GM12878 (cell line): Measurements from ENCODE around the gene AMTN.
"Not testable (repeated sequence)": the region's sequence is repeated elsewhere in the genome, so short reads cannot be mapped to it uniquely, and the experiment has no call there.

Experiments used
- CEBPZ ChIP-seq: fragments of 150-350 bp; IDR thresholded peaks from 2 replicates; pipeline ENCODE4 v1.6.1; 2016; ENCODE audit warnings: low read depth, low read length
- CTCF ChIP-seq, 3 experiments: IDR thresholded peaks in 2 of 3; conservative IDR thresholded peaks in 1 of 3; 2 replicates each; pipeline ENCODE4 v1.5.1; 2011; ENCODE audit warnings: low read depth in 3 of 3, low read length in 3 of 3, mild to moderate bottlenecking in 3 of 3, control low read depth in 2 of 3, moderate library complexity in 2 of 3, inconsistent platforms in 1 of 3, mixed read lengths in 1 of 3; ENCODE audit not compliant: control insufficient read depth in 2 of 3, insufficient read depth in 1 of 3; ENCODE audit errors: extremely low read depth in 1 of 3
- ETV6 ChIP-seq, 2 experiments: fragments of 450-650 bp in 1 of 2; IDR thresholded peaks in 1 of 2; conservative IDR thresholded peaks in 1 of 2; 2 replicates each; pipeline ENCODE4 v1.6.1; 2014; ENCODE audit warnings: antibody characterized with exemption in 1 of 2, borderline replicate concordance in 1 of 2, low read depth in 1 of 2, mild to moderate bottlenecking in 1 of 2, moderate library complexity in 1 of 2
- EZH2 ChIP-seq: IDR thresholded peaks from 2 replicates; pipeline ENCODE4 v1.6.1; 2012; ENCODE audit warnings: low read depth, mild to moderate bottlenecking, control low read depth, inconsistent platforms, low read length, borderline replicate concordance; ENCODE audit not compliant: control insufficient read depth
- LARP7 ChIP-seq: fragments of 450-650 bp; IDR thresholded peaks from 2 replicates; pipeline ENCODE4 v1.6.1; 2017; ENCODE audit warnings: mild to moderate bottlenecking
- MEF2B ChIP-seq: fragments of 450-650 bp; IDR thresholded peaks from 2 replicates; pipeline ENCODE4 v1.6.1; 2018; ENCODE audit warnings: mild to moderate bottlenecking, moderate library complexity; ENCODE audit not compliant: partially characterized antibody, poor library complexity, severe bottlenecking
- PAX5 ChIP-seq: IDR thresholded peaks from 2 replicates; pipeline ENCODE4 v1.6.1; 2011; ENCODE audit warnings: low read depth, low read length, borderline replicate concordance
- POLR2AphosphoS5 ChIP-seq: IDR thresholded peaks from 2 replicates; pipeline ENCODE4 v1.6.1; 2011; ENCODE audit warnings: mild to moderate bottlenecking, low read length, inconsistent platforms
- TBL1XR1 ChIP-seq: IDR thresholded peaks from 2 replicates; pipeline ENCODE4 v1.6.1; 2012; ENCODE audit warnings: low read depth, low read length, improper control_type of control experiment

- not testable (repeated sequence) for TF ChIP-seq LARP7; POLR2AphosphoS5; PAX5; CTCF (IDR thresholded peaks at IDR 0.05 in 2 of 3, conservative IDR thresholded peaks at IDR 0.05 in 1 of 3; ENCODE audit: control insufficient read depth in 2 of 3, extremely low read depth in 1 of 3, insufficient read depth in 1 of 3, low read depth in 3 of 3, low read length in 3 of 3); EZH2; CEBPZ; MEF2B; ETV6 (conservative IDR thresholded peaks at IDR 0.05 in 1 of 2, IDR thresholded peaks at IDR 0.05 in 1 of 2; ENCODE audit: borderline replicate concordance in 1 of 2, low read depth in 1 of 2); TBL1XR1
Observed at GRCh38 chr4:70534886-70535285, 16.5 kb downstream of the AMTN start.
